Superior temporal gyrus (tissue), 1 donor: ENCODE data around the gene ZNF90.
"Not testable (repeated sequence)": the region's sequence is repeated elsewhere in the genome, so short reads cannot be mapped to it uniquely, and the experiment has no call there.

Experiments
- DNase-seq: peaks from one replicate; pipeline ENCODE4 v3.0.0-alpha.2; 2016; ENCODE audit errors: extremely low spot score

Gene ZNF90

GRCh38 chr19:20077791-20078463 is at the start of gene ZNF90:
ZNF90 (plus strand) TSS chr19:20078000; CDS start chr19:20078133, 133 bp downstream.
- peak; percentile 98 for DNase-seq

GRCh38 chr19:20028611-20029010 is 49.2 kb upstream of the ZNF90 start:
- DNase-seq = peak; percentile 56

- no peak for DNase-seq
These were observed 41.9 kb upstream of the ZNF90 start for GRCh38 chr19:20035935-20036334.

- peak; percentile 13 for DNase-seq
These were observed 39.2 kb upstream of the ZNF90 start for GRCh38 chr19:20038358-20039202.

GRCh38 chr19:20039203-20039723 is 38.5 kb upstream of the ZNF90 start, which contains the start of gene ZNF682:
ZNF682 (minus strand) TSS chr19:20039505; CDS start chr19:20039345, 160 bp downstream.
- peak; percentile 98 for DNase-seq

- no peak for DNase-seq
These were observed 33.1 kb upstream of the ZNF90 start for GRCh38 chr19:20044663-20045062.

- DNase-seq = not testable (repeated sequence)
These were observed 32.1 kb upstream of the ZNF90 start for GRCh38 chr19:20045742-20046141.

GRCh38 chr19:20051841-20052768 is 25.7 kb upstream of the ZNF90 start:
- DNase-seq = peak; percentile 98

- not testable (repeated sequence) for DNase-seq
These were observed 19.1 kb upstream of the ZNF90 start for GRCh38 chr19:20058738-20059137.

GRCh38 chr19:20060282-20060681 is 17.5 kb upstream of the ZNF90 start:
- DNase-seq = no peak

GRCh38 chr19:20066861-20067260 is 10.9 kb upstream of the ZNF90 start:
- DNase-seq = no peak

GRCh38 chr19:20067943-20068342 is 9.9 kb upstream of the ZNF90 start:
- DNase-seq = no peak

- DNase-seq = not testable (repeated sequence)
These were observed 9.2 kb upstream of the ZNF90 start for GRCh38 chr19:20068559-20068958.

- DNase-seq = no peak
These were observed 7.1 kb upstream of the ZNF90 start for GRCh38 chr19:20070691-20071090.

GRCh38 chr19:20072936-20073335 is 4.9 kb upstream of the ZNF90 start:
- DNase-seq = no peak

- DNase-seq = no peak
These were observed 806 bp downstream of the ZNF90 start for GRCh38 chr19:20078581-20079031.

GRCh38 chr19:20079476-20079875 is 1.7 kb downstream of the ZNF90 start:
- DNase-seq = no peak

GRCh38 chr19:20080656-20081055 is 2.9 kb downstream of the ZNF90 start:
- DNase-seq = no peak

- DNase-seq = not testable (repeated sequence)
These were observed 4.5 kb downstream of the ZNF90 start for GRCh38 chr19:20082232-20082833.

GRCh38 chr19:20082876-20083275 is 5.1 kb downstream of the ZNF90 start:
- DNase-seq = not testable (repeated sequence)

- DNase-seq = no peak
These were observed 24.3 kb downstream of the ZNF90 start for GRCh38 chr19:20102097-20102496.
